GM18868 (cell line): ENCODE measurements around the gene PAQR3.
"Not testable (repeated sequence)": the region's sequence is repeated elsewhere in the genome, so short reads cannot be mapped to it uniquely, and the experiment has no call there.

Experiments
- ATAC-seq: cut with Tn5 transposase; IDR thresholded peaks from one replicate; pipeline ENCODE4 v1.9.1; 2021; ENCODE audit warnings: mild to moderate bottlenecking, moderate library complexity; ENCODE audit not compliant: unreplicated experiment

PAQR3 gene

DNA sequence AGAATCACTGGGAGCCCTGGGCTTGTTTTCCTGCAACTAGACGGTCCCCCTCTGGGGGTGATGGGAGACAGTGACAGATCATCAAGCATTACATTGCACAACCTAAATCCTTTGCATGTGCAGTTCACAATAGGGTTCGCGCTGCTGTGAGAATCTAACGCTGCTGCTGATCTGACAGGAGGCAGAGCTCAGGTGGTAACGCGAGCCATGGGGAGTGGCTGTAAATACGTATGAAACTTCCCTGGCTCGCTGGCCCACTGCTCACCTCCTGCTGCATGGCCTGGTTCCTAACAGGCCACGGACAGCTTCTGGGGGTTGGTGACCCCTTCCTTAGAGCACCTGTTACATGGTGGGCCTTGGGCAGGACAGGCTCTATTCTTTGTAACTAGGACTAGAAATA lies 10.4 kb downstream of the PAQR3 start:
- ATAC-seq = no peak

DNA sequence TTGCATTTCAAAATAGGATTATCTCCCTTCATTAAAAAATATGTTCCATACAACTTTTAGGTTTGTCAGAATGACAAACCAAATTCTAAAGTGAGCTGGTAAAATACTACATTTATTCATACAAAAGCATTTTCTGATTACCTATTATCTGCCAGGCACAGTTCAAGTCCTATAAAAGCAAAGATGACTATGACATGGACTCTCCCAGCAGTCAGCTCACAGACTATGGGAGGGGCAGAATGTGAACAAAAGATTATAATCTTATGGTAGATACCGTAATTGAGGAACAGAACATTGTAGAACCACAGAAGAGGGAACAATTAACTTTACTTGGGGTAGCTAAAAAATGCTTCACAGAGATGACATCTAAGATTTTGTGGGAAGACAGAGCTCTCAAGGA lies 12.4 kb downstream of the PAQR3 start:
- ATAC-seq = no peak

DNA sequence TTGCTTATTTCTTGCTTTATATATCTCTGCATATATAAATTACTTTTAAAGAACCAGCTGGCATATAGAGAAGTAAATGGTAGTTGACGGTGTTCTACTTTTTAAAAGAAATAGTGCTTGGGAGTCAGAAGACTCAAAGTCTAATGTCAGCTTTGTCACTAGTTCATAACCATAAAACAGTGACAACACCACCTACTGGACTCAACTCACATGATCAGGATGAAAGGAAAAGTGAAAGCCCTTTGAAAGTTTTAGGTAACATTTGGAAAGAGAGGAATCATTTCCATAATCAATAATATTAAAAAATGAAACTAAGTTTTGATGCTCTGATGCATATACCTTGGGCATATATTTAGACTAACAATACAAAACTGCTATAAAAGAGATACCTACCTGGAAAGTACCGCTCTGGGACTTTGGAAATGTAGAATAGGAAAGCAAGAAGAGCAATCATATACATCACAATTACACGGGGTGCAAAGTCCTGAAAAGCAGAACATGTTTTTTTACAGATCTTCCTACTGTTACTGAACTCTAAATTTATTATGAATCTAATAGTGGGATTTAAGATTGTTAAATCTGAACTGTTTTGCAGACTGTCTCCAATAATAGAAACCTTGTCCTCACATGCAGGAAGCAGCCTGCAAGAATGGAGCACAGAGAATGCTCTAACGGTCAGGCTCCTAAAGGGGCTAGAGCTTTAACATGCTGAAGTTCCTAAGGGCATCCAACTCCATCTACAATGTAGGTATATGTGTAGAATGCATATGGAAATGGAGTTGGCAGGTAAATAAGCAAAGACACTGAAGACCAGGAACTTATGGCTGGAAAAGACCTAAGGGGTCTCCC lies 15.6 kb downstream of the PAQR3 start:
- ATAC-seq = peak; percentile 61

DNA sequence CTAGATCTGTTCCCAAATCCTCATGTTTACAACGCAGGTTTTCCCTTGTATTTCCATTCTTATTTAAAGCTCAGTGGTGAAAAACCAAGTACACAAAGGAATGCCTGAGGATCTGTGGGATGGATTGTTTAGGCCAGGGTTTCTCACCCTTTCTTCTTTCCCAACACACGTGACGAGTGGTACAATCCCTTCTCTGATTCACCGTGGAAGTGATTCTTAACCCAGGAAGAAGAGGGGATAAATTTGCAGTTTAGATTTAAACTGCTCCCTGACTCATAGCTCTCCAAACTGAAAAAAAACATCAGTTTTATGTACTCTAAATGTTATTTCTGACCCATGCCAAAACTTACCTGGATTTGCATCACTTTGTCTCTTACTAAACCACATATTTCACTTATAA lies 17.0 kb downstream of the PAQR3 start:
- no peak for ATAC-seq

DNA sequence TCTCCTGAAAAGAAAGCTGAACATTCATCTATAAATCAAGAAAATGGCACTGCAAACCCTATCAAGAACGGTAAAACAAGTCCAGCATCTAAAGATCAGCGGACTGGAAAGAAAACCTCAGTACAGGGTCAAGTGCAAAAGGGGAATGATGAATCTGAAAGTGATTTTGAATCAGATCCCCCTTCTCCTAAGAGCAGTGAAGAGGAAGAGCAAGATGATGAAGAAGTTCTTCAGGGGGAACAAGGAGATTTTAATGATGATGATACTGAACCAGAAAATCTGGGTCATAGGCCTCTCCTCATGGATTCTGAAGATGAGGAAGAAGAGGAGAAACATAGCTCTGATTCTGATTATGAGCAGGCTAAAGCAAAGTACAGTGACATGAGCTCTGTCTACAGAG lies 28.6 kb downstream of the PAQR3 start:
- no peak for ATAC-seq

DNA sequence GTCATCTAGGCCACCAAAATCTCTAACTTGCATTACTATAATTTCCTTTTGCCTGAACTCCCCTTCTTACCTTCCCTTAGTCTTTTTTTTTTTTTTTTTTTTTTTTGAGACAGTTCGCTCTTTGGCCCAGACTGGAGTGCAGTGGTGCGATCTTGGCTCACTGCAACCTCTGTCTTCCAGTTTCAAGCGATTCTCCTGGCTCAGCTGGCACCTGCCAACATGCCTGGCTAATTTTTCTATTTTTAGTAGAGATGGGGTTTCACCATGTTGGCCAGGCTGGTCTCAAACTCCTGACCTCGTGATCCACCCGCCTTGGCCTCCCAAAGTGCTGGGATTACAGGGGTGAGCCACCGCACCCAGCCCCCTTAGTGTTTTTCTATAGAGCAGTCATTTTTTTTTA lies 30.3 kb downstream of the PAQR3 start:
- ATAC-seq = not testable (repeated sequence)

DNA sequence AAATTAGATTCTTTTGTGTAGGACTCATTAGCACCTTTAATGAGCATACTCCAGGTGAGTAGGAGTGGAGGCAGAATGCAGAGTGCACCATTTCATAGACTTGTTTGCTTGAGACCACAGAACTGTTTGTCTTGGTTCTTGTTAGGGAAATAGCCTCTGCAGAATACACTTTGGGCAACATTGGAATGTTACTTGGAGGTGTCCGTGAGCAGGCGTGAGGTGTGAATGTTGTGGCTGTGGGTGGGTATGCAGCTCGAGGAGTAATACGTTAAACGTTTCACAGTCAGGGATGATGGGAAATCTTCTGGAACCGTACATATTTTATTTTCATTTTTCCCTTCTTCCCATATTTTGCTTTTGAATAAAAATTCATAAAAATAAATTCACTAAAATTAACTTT lies 31.6 kb downstream of the PAQR3 start:
- ATAC-seq = no peak

DNA sequence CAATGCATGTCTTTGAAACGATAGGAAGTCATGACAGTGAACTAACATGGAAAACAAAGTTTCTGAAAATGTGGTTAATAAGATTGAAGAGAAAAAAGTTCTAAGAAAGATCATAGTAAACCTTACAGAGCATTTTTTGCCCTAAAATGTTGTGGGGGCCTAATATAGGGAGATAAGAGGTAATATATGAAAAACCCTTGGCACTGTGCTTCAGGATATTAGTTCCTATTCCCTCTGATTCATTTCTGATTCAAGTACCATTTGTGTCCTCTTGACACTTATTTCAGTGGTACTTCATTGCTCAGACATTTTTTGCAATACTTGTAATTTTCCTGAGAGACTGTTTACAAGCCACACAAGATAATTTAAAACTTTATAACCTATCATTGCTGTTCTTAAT lies 35.1 kb downstream of the PAQR3 start:
- ATAC-seq = no peak

DNA sequence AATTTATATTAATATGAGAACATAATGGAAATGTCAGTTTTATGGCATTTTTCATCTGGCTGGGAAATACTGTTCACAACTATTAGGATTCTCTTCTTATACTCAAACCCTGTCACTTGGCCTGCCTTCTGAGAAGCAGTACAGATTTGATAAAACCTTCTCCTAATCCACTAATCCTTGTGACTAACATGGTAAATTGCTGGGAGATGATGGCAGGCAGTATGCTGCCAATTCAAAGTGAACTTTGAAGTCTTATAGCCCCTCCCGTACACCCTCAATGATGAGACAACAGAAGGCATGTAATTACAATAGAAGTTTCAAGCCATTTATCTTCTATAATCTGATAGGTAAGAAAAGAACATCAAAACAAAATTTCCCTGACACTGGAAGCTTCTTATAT lies 36.9 kb downstream of the PAQR3 start:
- no peak for ATAC-seq

DNA sequence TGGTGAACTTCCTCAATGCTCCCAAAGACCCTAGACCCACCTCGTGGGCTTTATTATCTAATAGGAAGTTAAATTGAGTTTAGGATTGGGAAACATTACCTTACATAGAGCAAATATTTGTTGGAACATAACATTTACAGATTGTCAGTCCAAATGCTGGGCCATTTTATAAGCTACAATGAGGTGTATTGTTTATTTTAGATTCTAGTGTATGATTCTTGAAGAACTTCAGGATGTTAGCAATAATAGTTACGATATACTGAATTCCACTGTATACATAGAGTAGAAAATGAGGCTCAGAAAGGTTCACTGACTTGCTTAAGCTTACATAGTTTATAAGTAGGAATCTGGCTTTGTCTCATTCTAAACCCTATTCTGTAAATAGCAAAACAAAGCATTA lies 37.4 kb downstream of the PAQR3 start:
- no peak for ATAC-seq

DNA sequence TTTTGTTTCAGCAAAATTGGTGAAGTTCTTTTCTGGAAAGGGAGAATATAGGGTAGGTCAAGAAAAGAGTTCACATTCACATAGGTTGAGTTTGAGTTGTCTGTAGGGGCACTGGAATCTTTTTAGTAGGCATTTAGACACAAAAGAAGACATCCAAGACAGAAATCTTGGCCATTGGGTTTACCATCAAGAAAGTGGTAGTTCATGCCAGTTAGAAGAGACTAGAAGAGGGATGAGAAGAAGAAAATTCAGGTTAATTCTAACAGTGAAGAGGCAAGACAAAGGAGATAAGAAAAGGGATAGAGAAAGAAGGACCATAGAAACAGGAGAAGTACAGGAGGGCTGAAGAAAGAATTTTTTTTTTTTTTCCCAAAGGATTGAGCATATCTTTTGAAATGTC lies 39.9 kb downstream of the PAQR3 start:
- ATAC-seq = no peak

DNA sequence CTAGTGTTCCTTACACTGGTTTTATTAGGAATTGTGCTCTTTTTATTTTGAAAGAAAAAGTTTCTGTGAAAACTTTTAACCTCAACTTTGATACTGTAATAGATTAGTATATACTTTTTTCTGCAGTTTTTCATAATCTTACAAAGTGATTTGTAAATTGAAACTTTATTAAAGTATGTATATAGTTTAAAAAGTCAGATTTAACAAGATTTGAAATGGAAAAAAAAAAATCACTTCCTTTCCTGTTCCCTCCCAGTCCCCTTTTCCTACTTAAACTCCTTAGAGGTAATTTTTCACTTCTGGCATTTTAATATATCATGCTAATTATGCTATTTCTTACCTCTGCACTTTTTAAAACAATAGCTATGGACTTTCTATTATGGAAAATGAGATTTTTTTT lies 49.3 kb downstream of the PAQR3 start:
- ATAC-seq = no peak

DNA sequence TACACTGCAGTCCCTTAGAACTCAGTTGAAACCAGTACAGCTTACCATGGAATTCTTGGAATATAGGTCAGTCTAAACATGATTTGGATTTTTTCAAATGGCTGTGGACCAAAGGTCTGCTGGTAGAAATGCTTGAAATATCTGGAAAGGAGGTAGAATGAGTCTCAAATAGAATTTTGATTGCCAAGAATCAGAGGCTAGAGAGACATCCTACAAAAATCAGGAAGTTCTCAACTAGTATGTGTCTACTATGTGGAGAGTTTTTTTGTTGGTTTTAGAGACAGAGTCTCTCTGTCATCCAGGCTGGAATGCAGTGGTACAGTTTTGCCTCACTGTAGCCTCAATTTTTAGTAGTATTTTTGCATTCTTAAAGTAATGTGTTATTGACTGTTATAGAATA lies 53.6 kb downstream of the PAQR3 start:
- no peak for ATAC-seq

DNA sequence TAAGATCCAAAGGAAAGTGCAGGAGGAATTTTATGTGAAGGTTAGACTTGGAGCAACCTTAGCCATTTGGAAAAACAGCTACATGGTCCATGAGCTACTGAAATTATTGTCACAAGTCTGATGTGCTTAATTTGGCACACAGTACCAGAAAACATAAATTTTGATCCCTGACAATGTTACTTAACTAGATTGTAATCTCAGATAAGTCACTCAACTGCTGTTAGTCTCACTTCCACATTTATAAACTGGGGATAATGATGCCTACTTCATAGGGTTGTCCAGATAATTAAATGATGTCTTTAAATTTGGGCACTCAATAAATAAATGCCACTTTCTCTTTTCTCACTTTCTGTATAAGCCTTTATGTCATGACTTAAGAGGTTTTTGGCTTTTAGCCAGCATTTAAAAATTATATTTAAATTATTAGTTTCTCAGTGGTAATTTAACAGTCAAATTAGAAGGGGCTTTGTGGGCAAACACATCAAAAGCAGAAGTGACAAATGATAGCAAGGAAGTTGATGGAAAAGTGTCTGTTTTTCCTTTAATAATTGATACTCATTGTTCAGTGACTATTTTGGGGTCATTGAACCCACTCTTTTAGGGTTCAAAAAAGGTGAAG lies 58.3 kb downstream of the PAQR3 start:
- ATAC-seq = no peak

DNA sequence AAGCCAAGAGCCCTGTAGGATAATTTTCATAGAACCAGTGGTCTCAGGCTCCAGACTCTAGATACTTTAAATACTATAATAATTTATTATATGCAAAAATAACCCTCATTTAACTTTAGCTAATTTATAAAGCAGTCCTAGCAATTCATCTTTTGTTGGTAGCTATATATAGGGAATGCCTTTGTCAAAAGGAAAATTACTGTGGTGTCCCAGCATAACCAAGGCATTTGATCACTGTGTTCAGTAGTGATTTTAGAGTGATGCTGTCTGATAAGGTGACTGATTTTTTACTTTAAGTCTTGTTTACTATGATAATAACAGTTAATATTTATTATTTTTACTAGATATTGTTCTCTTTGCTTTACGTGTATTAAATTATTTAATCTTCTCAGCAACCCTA lies 61.2 kb downstream of the PAQR3 start:
- ATAC-seq = no peak

DNA sequence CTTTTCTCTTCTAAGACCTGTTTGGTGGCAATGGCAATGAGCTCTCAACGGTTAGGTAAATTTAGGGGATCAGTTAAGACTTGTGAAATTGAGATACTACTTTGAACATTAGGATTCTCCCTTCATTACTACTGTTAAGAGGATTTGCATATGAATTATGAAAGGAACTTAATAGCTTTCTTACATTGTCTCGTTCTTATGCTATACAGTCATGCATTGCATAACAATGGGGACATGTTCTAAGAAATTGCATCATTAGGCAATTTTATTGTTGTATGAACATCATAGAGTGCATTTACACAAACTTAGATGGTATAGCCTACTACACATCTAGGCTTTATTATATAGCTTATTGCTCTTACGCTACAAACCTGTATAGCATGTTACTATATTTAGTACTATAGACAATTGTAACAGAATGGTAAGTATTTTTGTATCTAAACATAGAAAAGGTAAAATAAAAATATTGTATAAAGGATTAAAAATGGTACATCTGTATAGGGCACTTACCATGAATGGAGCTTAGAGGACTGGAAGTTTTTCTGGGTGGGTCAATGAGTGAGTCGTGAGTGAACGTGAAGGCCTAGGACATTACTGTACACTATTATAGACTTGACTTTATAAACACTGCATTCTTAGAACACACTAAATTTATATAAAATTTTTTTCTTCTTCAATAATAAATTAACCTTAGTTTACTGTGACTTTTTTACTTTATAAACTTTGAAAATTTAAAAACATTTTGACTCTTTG lies 62.5 kb downstream of the PAQR3 start:
- no peak for ATAC-seq

DNA sequence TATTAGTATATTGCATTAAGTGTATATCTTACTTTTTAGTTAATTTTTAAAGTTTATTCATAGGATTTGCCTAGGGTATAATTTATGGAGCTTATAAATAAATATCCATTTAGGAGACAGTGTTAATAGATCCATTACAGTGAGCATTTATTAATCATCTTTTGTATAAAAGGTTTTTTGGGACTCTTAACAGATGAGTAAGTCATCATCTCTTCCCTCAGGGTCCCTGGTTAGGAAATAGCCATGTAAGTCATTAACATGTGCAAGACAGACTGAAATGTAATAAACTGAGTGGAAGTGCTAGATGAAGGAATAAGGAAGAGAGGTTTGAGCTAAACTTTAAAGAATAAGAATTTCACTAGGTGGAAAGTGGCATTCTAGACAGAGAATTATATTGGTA lies 69.2 kb downstream of the PAQR3 start:
- no peak for ATAC-seq

DNA sequence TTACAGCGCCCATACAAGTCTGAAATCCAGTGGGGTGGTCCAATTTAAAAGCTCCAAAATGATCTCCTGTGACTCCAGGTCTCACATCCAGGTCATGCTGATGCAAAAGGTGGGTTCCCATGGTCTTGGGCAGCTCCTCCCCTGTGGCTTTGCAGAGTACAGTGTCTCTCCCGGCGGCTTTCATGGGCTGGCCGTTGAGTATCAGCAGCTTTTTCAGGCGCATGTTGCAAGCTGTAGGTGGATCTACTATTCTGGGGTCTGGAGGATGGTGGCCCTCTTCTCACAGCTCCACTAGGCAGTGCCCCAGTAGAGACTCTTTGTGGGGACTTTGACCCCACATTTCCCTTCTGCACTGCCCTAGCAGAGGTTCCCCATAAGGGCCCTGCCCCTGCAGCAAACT lies 70.5 kb downstream of the PAQR3 start:
- not testable (repeated sequence) for ATAC-seq

DNA sequence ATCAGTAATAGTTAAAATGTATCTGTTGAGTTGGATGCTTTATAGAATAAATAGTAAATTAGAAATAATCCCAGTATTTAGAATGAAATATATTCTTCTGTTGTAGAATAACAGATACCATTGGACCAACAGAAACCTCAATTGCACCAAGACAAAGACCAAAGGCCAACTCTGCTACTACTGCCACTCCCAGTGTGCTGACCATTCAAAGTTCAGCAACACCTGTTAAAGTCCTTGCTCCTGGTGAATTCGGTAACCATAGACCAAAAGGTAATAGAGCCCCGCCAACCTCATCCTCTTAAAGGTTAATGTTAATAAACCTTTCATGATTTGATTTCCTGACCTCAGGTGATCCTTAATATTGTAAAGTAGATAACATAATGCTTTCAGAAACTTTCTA lies 73.8 kb downstream of the PAQR3 start:
- ATAC-seq = no peak

DNA sequence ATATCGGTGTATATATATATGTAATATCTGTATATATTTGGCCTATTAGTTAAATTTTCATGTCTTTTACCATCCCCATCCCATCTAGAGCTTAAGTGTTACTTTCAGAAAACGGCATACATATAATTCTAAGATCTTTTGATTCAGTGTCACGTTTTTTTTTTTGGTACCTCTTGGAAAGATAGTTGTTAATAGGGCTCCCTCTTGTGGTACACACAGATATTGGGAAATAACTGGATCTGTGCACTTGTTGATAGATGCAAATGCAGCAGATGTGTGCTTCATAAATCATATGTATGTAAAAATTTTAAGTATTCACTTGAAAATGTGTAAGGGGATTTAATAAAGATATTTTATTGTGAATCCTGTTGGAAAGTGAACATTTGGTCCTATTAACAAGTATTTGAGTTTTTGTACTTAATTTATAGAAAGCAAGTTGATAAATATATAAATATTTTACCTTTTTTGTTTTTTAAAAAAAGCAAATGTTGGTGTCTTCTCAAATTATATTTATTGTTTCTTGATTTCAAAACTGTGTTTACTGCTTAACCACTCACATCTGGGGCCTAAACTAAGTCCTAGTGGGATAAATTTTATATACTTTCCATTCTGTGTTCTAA lies 74.7 kb downstream of the PAQR3 start:
- ATAC-seq = peak; percentile 73

DNA sequence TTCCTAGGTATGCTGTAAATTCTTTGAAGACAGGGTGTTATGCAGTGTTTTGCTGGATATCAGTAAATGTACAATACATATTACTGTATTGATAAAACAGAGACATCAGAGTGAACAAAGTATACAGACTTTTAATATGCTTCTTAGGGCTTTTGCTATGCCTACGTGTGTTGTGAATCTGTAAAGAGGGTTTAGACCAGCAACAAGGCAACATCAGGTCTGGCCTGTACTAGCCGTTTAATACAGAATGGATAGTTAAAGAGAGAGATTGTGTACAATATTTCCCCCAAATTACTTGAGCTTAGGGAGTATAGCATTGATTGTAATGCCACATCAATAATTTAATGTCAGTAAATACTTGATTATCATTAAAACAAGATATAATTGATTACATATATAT lies 75.2 kb downstream of the PAQR3 start:
- peak; percentile 17 for ATAC-seq
